PC-3 (cell line): ENCODE measurements around the gene MYL6. TPM values are rescaled to one million over a fixed set of nuclear protein-coding genes. Genes with fewer than 3 reads are reported as not detected.

Experiments
- ATAC-seq: fragments of 200-7000 bp; cut with Tn5 transposase; 2 replicates; pipeline ENCODE4 v1.9.1; 2020; ENCODE audit warnings: mild to moderate bottlenecking, moderate library complexity
- BruUV-seq: library from RNA; stranded (reverse); fragments of 400-500 nt; replicated peaks from 2 replicates; lab custom pipeline; 2021; lab: Mats Ljungman, UMichigan
- CTCF ChIA-PET: fragments of 300-600 bp; sonication (Branson Sonifier 250); formaldehyde crosslinking; loops from one replicate; lab custom pipeline; 2022; ENCODE audit warnings: antibody characterized with exemption; lab: Charles Lee
- POLR2A ChIA-PET: fragments of 300-600 bp; sonication (Branson Sonifier 250); formaldehyde crosslinking; loops from one replicate; lab custom pipeline; 2022; ENCODE audit warnings: antibody characterized with exemption; ENCODE audit not compliant: unreplicated experiment; lab: Charles Lee
- DNase-seq: peaks from one replicate; pipeline ENCODE4 v3.0.0-alpha.2; 2015
- H2AFZ ChIP-seq: fragments of 300-600 bp; sonication (generic); 2 replicates; pipeline ENCODE4 v1.6.0; 2016; ENCODE audit warnings: antibody characterized with exemption, low read length
- H3F3A ChIP-seq: fragments of 300-600 bp; sonication (generic); one replicate; pipeline ENCODE4 v1.6.0; 2017; ENCODE audit warnings: antibody characterized with exemption, low read length, control low read depth, mild to moderate bottlenecking; ENCODE audit not compliant: unreplicated experiment
- H3K27ac ChIP-seq: fragments of 300-600 bp; sonication (generic); 2 replicates; pipeline ENCODE4 v1.5.1; 2016; ENCODE audit warnings: mild to moderate bottlenecking, low read length
- H3K27me3 ChIP-seq: fragments of 300-600 bp; sonication (generic); 2 replicates; pipeline ENCODE4 v1.6.1; 2016; ENCODE audit warnings: low read length, mixed read lengths
- H3K36me3 ChIP-seq: fragments of 300-600 bp; sonication (generic); 2 replicates; pipeline ENCODE4 v1.6.1; 2016; ENCODE audit warnings: low read depth, mixed run types, low read length, mixed read lengths
- H3K4me1 ChIP-seq: fragments of 300-600 bp; sonication (generic); 2 replicates; pipeline ENCODE4 v1.5.1; 2016; ENCODE audit warnings: low read length; ENCODE audit not compliant: insufficient read depth
- H3K4me2 ChIP-seq: fragments of 300-600 bp; sonication (generic); 2 replicates; pipeline ENCODE4 v1.6.0; 2016; ENCODE audit warnings: low read length
- H3K4me3 ChIP-seq: fragments of 300-600 bp; sonication (generic); 2 replicates; pipeline ENCODE4 v1.5.1; 2016; ENCODE audit warnings: mild to moderate bottlenecking, low read length, mixed read lengths
- H3K79me2 ChIP-seq: fragments of 300-600 bp; sonication (generic); 2 replicates; pipeline ENCODE4 v1.6.1; 2017; ENCODE audit warnings: low read length, mixed read lengths
- H3K9ac ChIP-seq: fragments of 300-600 bp; sonication (generic); 2 replicates; pipeline ENCODE4 v1.6.0; 2016; ENCODE audit warnings: mild to moderate bottlenecking, low read length
- H3K9me2 ChIP-seq: fragments of 300-600 bp; sonication (generic); replicated peaks from 2 replicates; pipeline ENCODE4 v1.6.1; 2016; ENCODE audit warnings: mixed run types, low read length, mixed read lengths
- H3K9me3 ChIP-seq: fragments of 300-600 bp; sonication (generic); 2 replicates; pipeline ENCODE4 v1.6.1; 2016; ENCODE audit warnings: low read length, mixed read lengths
- H4K20me1 ChIP-seq: fragments of 300-600 bp; sonication (generic); 2 replicates; pipeline ENCODE4 v1.6.1; 2016; ENCODE audit warnings: low read length, mixed read lengths
- CTCF ChIP-seq: fragments of 300-600 bp; sonication (generic); conservative IDR thresholded peaks from 2 replicates; pipeline ENCODE4 v1.5.1; 2017; ENCODE audit warnings: antibody characterized with exemption, low read depth, mild to moderate bottlenecking, low read length
- EZH2 ChIP-seq: fragments of 300-600 bp; sonication (generic); IDR thresholded peaks from one replicate; pipeline ENCODE4 v1.6.1; 2017; ENCODE audit warnings: antibody characterized with exemption, mild to moderate bottlenecking, low read length; ENCODE audit not compliant: unreplicated experiment
- EZH2phosphoT487 ChIP-seq: fragments of 300-600 bp; sonication (generic); IDR thresholded peaks from 2 replicates; pipeline ENCODE4 v1.6.1; 2018; ENCODE audit warnings: mild to moderate bottlenecking, antibody characterized with exemption, low read length, borderline replicate concordance
- intact Hi-C: fragments of 100-400 bp; cut with micrococcal nuclease; formaldehyde crosslinking; loops from 2 replicates; pipeline ENCODE4 v1.9.0; 2023
- total RNA-seq: library from RNA; depleted of rRNA; stranded (reverse); fragments of >200 nt; gene quantifications from 2 replicates; pipeline ENCODE4 v1.2.3, GENCODE V29; 2014

The MYL6 gene
- total RNA-seq, 1 experiment from 2014 or later = 1,385 TPM

- H3K4me3 ChIP-seq = no peak overlapping the region
- H3K9me3 ChIP-seq = no peaks in the 10 kb centered on the region
- ATAC-seq (no peak), DNase-seq (no peak)
- no peak overlapping the region for H3K9ac ChIP-seq
- no peak overlapping the region for H3K4me2 ChIP-seq
- intact Hi-C loops = no loop called here
- H3K79me2 ChIP-seq = no peaks in the 10 kb centered on the region
- BruUV-seq = no TSS peak
- H3K4me1 ChIP-seq = no peaks in the 10 kb centered on the region
- peaks cover 18% of the 10 kb centered on the region for H3K36me3 ChIP-seq
- TF ChIP-seq EZH2phosphoT487 (no peak), EZH2 (no peak), CTCF (no peak)
- H3K9me2 ChIP-seq = no peaks in the 10 kb centered on the region
- H4K20me1 ChIP-seq = no peaks in the 10 kb centered on the region
- no peaks in the 10 kb centered on the region for H3F3A ChIP-seq
- no peak overlapping the region for H2AFZ ChIP-seq
- no peak overlapping the region for H3K27ac ChIP-seq
- no peaks in the 10 kb centered on the region for H3K27me3 ChIP-seq
- ChIA-PET CTCF (no interaction called here), POLR2A (no interaction called here)
Measured at GRCh38 chr12:56202838-56203237, 44.7 kb downstream of the MYL6 start.

- no TSS peak for BruUV-seq
- ChIA-PET POLR2A (no interaction called here), CTCF (interaction anchor here (0.5 kb wide), 1 partner anchor 291 kb away, joined by 4 read pairs; no protein-coding TSS in a partner anchor)
- Histone ChIP-seq H3F3A (no peaks in the 10 kb centered on the region), H3K27ac (no peak overlapping the region), H3K79me2 (no peaks in the 10 kb centered on the region), H3K4me1 (no peaks in the 10 kb centered on the region), H2AFZ (no peak overlapping the region), H3K9me3 (no peaks in the 10 kb centered on the region), H4K20me1 (no peaks in the 10 kb centered on the region), H3K9ac (no peak overlapping the region), H3K27me3 (no peaks in the 10 kb centered on the region), H3K4me3 (no peak overlapping the region), H3K36me3 (peaks cover 19% of the 10 kb centered on the region), H3K4me2 (no peak overlapping the region), H3K9me2 (no peaks in the 10 kb centered on the region)
- DNase-seq (no peak), ATAC-seq (no peak)
- TF ChIP-seq CTCF (no peak), EZH2phosphoT487 (no peak), EZH2 (no peak)
- intact Hi-C loops = no loop called here
Measured at GRCh38 chr12:56204275-56204674, 46.1 kb downstream of the MYL6 start.

- H3K27me3 ChIP-seq = no peaks in the 10 kb centered on the region
- H3K9me2 ChIP-seq = no peaks in the 10 kb centered on the region
- no peak overlapping the region for H3K27ac ChIP-seq
- ChIA-PET POLR2A (no interaction called here), CTCF (interaction anchor here (1.1 to 1.2 kb wide), 2 partner anchors 8 to 16 kb away, joined by 4 to 6 read pairs; partner anchors contain the start of gene RNF41)
- no peak overlapping the region for H3K9ac ChIP-seq
- ATAC-seq (peak; percentile 34; the same call in 1 of the 2 replicates), DNase-seq (no peak)
- intact Hi-C loops = no loop called here
- H3F3A ChIP-seq = no peaks in the 10 kb centered on the region
- TF ChIP-seq EZH2 = no peak
- 0 out of 2 replicates have a peak, but pooled peaks have one; percentile 19 for TF ChIP-seq CTCF
- no peak for TF ChIP-seq EZH2phosphoT487
- H3K36me3 ChIP-seq = peaks cover 27% of the 10 kb centered on the region
- no peaks in the 10 kb centered on the region for H3K9me3 ChIP-seq
- no peaks in the 10 kb centered on the region for H4K20me1 ChIP-seq
- no TSS peak for BruUV-seq
- H3K4me3 ChIP-seq = no peak overlapping the region
- no peaks in the 10 kb centered on the region for H3K79me2 ChIP-seq
- no peak overlapping the region for H3K4me2 ChIP-seq
- H3K4me1 ChIP-seq = no peaks in the 10 kb centered on the region
- no peak overlapping the region for H2AFZ ChIP-seq
Measured at GRCh38 chr12:56205445-56205844, 47.3 kb downstream of the MYL6 start.
